B cell (primary cell): ENCODE data around the gene TOX2. TPM values are rescaled to one million over a fixed set of nuclear protein-coding genes. Genes with fewer than 3 reads are reported as not detected.

Source experiments
- ATAC-seq: fragments of 200-7000 bp; cut with Tn5 transposase; one replicate; pipeline ENCODE4 v1.10.0; 2021; ENCODE audit warnings: low read depth, mild to moderate bottlenecking, moderate number of reproducible peaks, moderate library complexity
- CTCF ChIA-PET: fragments of 350-600 bp; sonication (Branson Sonifier 250); formaldehyde crosslinking; loops from one replicate; lab custom pipeline; 2021; ENCODE audit warnings: antibody characterized with exemption, inconsistent platforms; lab: Charles Lee
- POLR2A ChIA-PET: fragments of 350-600 bp; sonication (Branson Sonifier 250); formaldehyde crosslinking; loops from one replicate; lab custom pipeline; 2021; ENCODE audit warnings: antibody characterized with exemption; lab: Charles Lee
- DNase-seq: peaks from one replicate; pipeline ENCODE4 v3.0.0; 2013
- H2AFZ ChIP-seq: 2 replicates; pipeline ENCODE4 v1.6.1; 2012; ENCODE audit warnings: mild to moderate bottlenecking, low read depth, low read length; ENCODE audit not compliant: insufficient read depth, poor library complexity, severe bottlenecking
- H3K27ac ChIP-seq, 2 donors: 1 replicate in 1 of 2; 2 replicates in 1 of 2; pipeline ENCODE4 v1.5.1; 2012 to 2013; ENCODE audit warnings: low read length in 2 of 2, mild to moderate bottlenecking in 2 of 2, moderate library complexity in 1 of 2
- H3K27me3 ChIP-seq, 4 experiments: fragments of 200-600 bp in 1 of 4; sonication (generic) in 1 of 4; replicated peaks in 1 of 4; 1 replicate in 2 of 4; 2 replicates in 2 of 4; pipeline versions ENCODE4 v1.6.1 to v1.7.0; 2013 to 2016; ENCODE audit warnings: low read length in 3 of 4, mild to moderate bottlenecking in 2 of 4, mixed read lengths in 1 of 4, moderate library complexity in 1 of 4; ENCODE audit not compliant: insufficient read depth in 4 of 4, control insufficient read depth in 3 of 4; ENCODE audit errors: control extremely low read depth in 1 of 4
- H3K36me3 ChIP-seq, 2 experiments: replicated peaks in 1 of 2; 1 replicate in 1 of 2; 2 replicates in 1 of 2; pipeline versions ENCODE4 v1.6.1 to v1.7.1; 2013; ENCODE audit warnings: low read length in 1 of 2; ENCODE audit not compliant: insufficient read depth in 2 of 2, control insufficient read depth in 1 of 2; ENCODE audit errors: control extremely low read depth in 1 of 2, extremely low read depth in 1 of 2
- H3K4me1 ChIP-seq, 2 donors: fragments of 200-600 bp in 1 of 2; sonication (generic) in 1 of 2; 1 replicate in 1 of 2; 2 replicates in 1 of 2; pipeline versions ENCODE4 v1.5.1 to v1.6.1; 2013 to 2017; ENCODE audit warnings: low read length in 2 of 2; ENCODE audit not compliant: control insufficient read depth in 2 of 2, insufficient read depth in 2 of 2
- H3K4me2 ChIP-seq: replicated peaks from 2 replicates; pipeline ENCODE3; 2012; ENCODE audit warnings: mild to moderate bottlenecking, low read depth, low read length; ENCODE audit not compliant: poor library complexity, severe bottlenecking
- H3K4me3 ChIP-seq, 5 experiments: fragments of 200-600 bp in 1 of 5; sonication (generic) in 1 of 5; 1 replicate in 3 of 5; 2 replicates in 2 of 5; pipeline versions ENCODE4 v1.5.1 to v1.7.0; 2011 to 2016; ENCODE audit warnings: low read length in 4 of 5, mild to moderate bottlenecking in 4 of 5, low read depth in 2 of 5, control low read depth in 1 of 5, moderate library complexity in 1 of 5; ENCODE audit not compliant: insufficient read depth in 1 of 5; ENCODE audit errors: control extremely low read depth in 1 of 5, extremely low read depth in 1 of 5
- H3K79me2 ChIP-seq: fragments of 200-600 bp; sonication (generic); one replicate; pipeline ENCODE4 v1.6.0; 2016; ENCODE audit warnings: low read length; ENCODE audit not compliant: control insufficient read depth, insufficient read depth
- H3K9ac ChIP-seq: fragments of 200-600 bp; sonication (generic); 2 replicates; pipeline ENCODE4 v1.6.1; 2017; ENCODE audit warnings: mild to moderate bottlenecking, low read length, moderate library complexity
- H3K9me3 ChIP-seq, 3 donors: one replicate each; pipeline versions ENCODE4 v1.6.1 to v1.7.1; 2013; ENCODE audit warnings: low read length in 2 of 3; ENCODE audit not compliant: control insufficient read depth in 2 of 3, insufficient read depth in 1 of 3; ENCODE audit errors: control extremely low read depth in 1 of 3
- H4K20me1 ChIP-seq: 2 replicates; pipeline ENCODE4 v1.6.0; 2012; ENCODE audit warnings: mild to moderate bottlenecking, low read length; ENCODE audit not compliant: insufficient read depth, control insufficient read depth, poor library complexity, severe bottlenecking
- H3K27ac Mint-ChIP-seq: one replicate; pipeline ENCODE4 v1.8.0; 2021; ENCODE audit warnings: mixed read lengths
- H3K27me3 Mint-ChIP-seq: one replicate; pipeline ENCODE4 v1.8.0; 2021; ENCODE audit warnings: mixed read lengths
- H3K4me1 Mint-ChIP-seq: one replicate; pipeline ENCODE4 v1.8.0; 2021; ENCODE audit warnings: mixed read lengths
- H3K4me3 Mint-ChIP-seq: one replicate; pipeline ENCODE4 v1.8.0; 2021; ENCODE audit warnings: mixed read lengths
- H3K9me3 Mint-ChIP-seq: one replicate; pipeline ENCODE4 v1.8.0; 2022; ENCODE audit warnings: mixed read lengths; ENCODE audit not compliant: insufficient read depth
- CTCF ChIP-seq: fragments of 200-600 bp; IDR thresholded peaks from one replicate; pipeline ENCODE4 v1.8.0; 2022; ENCODE audit warnings: antibody characterized with exemption, mild to moderate bottlenecking
- EZH2 ChIP-seq: IDR thresholded peaks from 2 replicates; pipeline ENCODE4 v1.6.1; 2012; ENCODE audit warnings: borderline replicate concordance, low read depth, mild to moderate bottlenecking, moderate library complexity, low read length; ENCODE audit not compliant: insufficient read depth, poor library complexity, severe bottlenecking
- WGBS: methylation state at CpG from one replicate; pipeline ENCODE4 v1.1.5; 2013; ENCODE audit warnings: missing lambda C conversion rate; ENCODE audit not compliant: insufficient coverage; 5-methylcytosine and 5-hydroxymethylcytosine counted together
- intact Hi-C: fragments of 100-400 bp; cut with micrococcal nuclease; formaldehyde crosslinking; loops from one replicate; pipeline ENCODE4 v1.10.0; 2022
- polyA plus RNA-seq: library from polyadenylated mRNA; depleted of rRNA; stranded (reverse); fragments of >200 nt; gene quantifications from 2 replicates; pipeline ENCODE4 v1.2.3, GENCODE V29; 2012
- total RNA-seq, 2 donors: library from RNA; stranded (reverse); fragments of 120-200 nt in 1 of 2; gene quantifications; 1 replicate in 1 of 2; 2 replicates in 1 of 2; pipeline versions ENCODE4 v1.2.3 to v1.2.4, GENCODE V29; 2013 to 2022

TOX2 gene
- total and polyA plus RNA-seq, 2 donors (not counting 1 experiment from before 2014, with no cell fraction given), result 1.2 to 4.1 TPM

- Histone ChIP-seq H3K9me3 (peaks cover 0 to 4% (median 0%) of the 10 kb centered on the region in 3 donors), H2AFZ (peak overlapping the region; percentile 19), H4K20me1 (no peaks in the 10 kb centered on the region), H3K36me3 (no peaks in the 10 kb centered on the region), H3K27me3 (peaks cover 0 to 4% (median 3%) of the 10 kb centered on the region in 4 experiments), H3K4me2 (peak overlapping the region; percentile 11), H3K9ac (no peak overlapping the region), H3K79me2 (no peaks in the 10 kb centered on the region), H3K4me3 (no peak overlapping the region), H3K27ac (no peak overlapping the region), H3K4me1 (no peaks in the 10 kb centered on the region)
- no peak overlapping the region for H3K4me3 Mint-ChIP-seq
- ChIA-PET POLR2A (no interaction called here), CTCF (interaction anchor here (0.5 to 2.3 kb wide), 4 partner anchors 13 to 640 kb away, joined by 3 to 7 read pairs (median 4); no protein-coding TSS in a partner anchor)
- TF ChIP-seq CTCF (no peak), EZH2 (no peak)
- intact Hi-C loops, result no loop called here
- H3K9me3 Mint-ChIP-seq, result no peaks in the 10 kb centered on the region
- H3K27me3 Mint-ChIP-seq, result peaks cover 17% of the 10 kb centered on the region
- H3K4me1 Mint-ChIP-seq, result no peaks in the 10 kb centered on the region
- H3K27ac Mint-ChIP-seq, result no peak overlapping the region
- DNase-seq (no peak), ATAC-seq (no peak)
- WGBS, result 30% methylated on average over 4 of the region's 7 CpGs
Observed at GRCh38 chr20:44089987-44090674, 175.5 kb downstream of the TOX2 start.

GRCh38 chr20:44091026-44091425, 176.4 kb downstream of the TOX2 start:
- no peak overlapping the region for H3K4me3 Mint-ChIP-seq
- Histone ChIP-seq H3K9ac (no peak overlapping the region), H3K27me3 (peaks cover 0 to 4% (median 3%) of the 10 kb centered on the region in 4 experiments), H2AFZ (no peak overlapping the region), H3K79me2 (no peaks in the 10 kb centered on the region), H3K9me3 (peaks cover 0 to 3% (median 0%) of the 10 kb centered on the region in 3 donors), H3K36me3 (no peaks in the 10 kb centered on the region), H3K4me3 (no peak overlapping the region), H3K27ac (no peak overlapping the region), H3K4me2 (no peak overlapping the region), H3K4me1 (no peaks in the 10 kb centered on the region), H4K20me1 (no peaks in the 10 kb centered on the region)
- H3K27me3 Mint-ChIP-seq, result peaks cover 21% of the 10 kb centered on the region
- ChIA-PET POLR2A (no interaction called here), CTCF (interaction anchor here (1.1 to 2.3 kb wide), 4 partner anchors 8 to 35 kb away, joined by 3 to 7 read pairs (median 6); no protein-coding TSS in a partner anchor)
- 83% methylated on average over 4 of the region's 4 CpGs for WGBS
- H3K9me3 Mint-ChIP-seq, result no peaks in the 10 kb centered on the region
- TF ChIP-seq EZH2 (no peak), CTCF (no peak)
- ATAC-seq (no peak), DNase-seq (no peak)
- H3K27ac Mint-ChIP-seq, result no peak overlapping the region
- intact Hi-C loops, result no loop called here
- H3K4me1 Mint-ChIP-seq, result no peaks in the 10 kb centered on the region
